Ishikawa (cell line): Measurements from ENCODE around the gene ITPR1.

Source experiments
- CEBPB ChIP-seq: IDR thresholded peaks from 2 replicates; pipeline ENCODE4 v1.6.1; 2012
- CREB1 ChIP-seq: IDR thresholded peaks from 2 replicates; pipeline ENCODE4 v1.6.1; 2012; ENCODE audit warnings: low read depth
- EGR1 ChIP-seq: IDR thresholded peaks from 2 replicates; pipeline ENCODE4 v1.6.1; 2012
- EP300 ChIP-seq: IDR thresholded peaks from 2 replicates; pipeline ENCODE4 v1.6.1; 2012; ENCODE audit warnings: borderline replicate concordance
- FOXM1 ChIP-seq: IDR thresholded peaks from 2 replicates; pipeline ENCODE4 v1.6.1; 2012; ENCODE audit warnings: low read depth, borderline replicate concordance
- MAX ChIP-seq: IDR thresholded peaks from 2 replicates; pipeline ENCODE4 v1.6.1; 2012
- RAD21 ChIP-seq: IDR thresholded peaks from 2 replicates; pipeline ENCODE4 v1.6.1; 2012; ENCODE audit warnings: low read depth
- REST ChIP-seq: IDR thresholded peaks from 2 replicates; pipeline ENCODE4 v1.6.1; 2012; ENCODE audit warnings: low read depth, mild to moderate bottlenecking
- TAF1 ChIP-seq: IDR thresholded peaks from 2 replicates; pipeline ENCODE4 v1.6.1; 2012; ENCODE audit warnings: low read depth, mild to moderate bottlenecking
- TCF12 ChIP-seq: IDR thresholded peaks from 2 replicates; pipeline ENCODE4 v1.6.1; 2012; ENCODE audit warnings: low read depth
- TEAD4 ChIP-seq: IDR thresholded peaks from 2 replicates; pipeline ENCODE4 v1.6.1; 2012
- YY1 ChIP-seq: IDR thresholded peaks from 2 replicates; pipeline ENCODE4 v1.6.1; 2012; ENCODE audit warnings: low read depth
- ZBTB7A ChIP-seq: IDR thresholded peaks from 2 replicates; pipeline ENCODE4 v1.6.1; 2012; ENCODE audit warnings: low read depth
- TF ChIP-seq, protein P1 (sequence below): IDR thresholded peaks from 2 replicates; pipeline ENCODE4 v1.6.1; 2012

GRCh38 chr3:4687167-4687566 is 194.0 kb downstream of the ITPR1 start:
- no peak for TF ChIP-seq REST
- TF ChIP-seq MAX, result no peak
- TF ChIP-seq TCF12, result no peak
- no peak for TF ChIP-seq TAF1
- TF ChIP-seq CEBPB, result no peak
- TF ChIP-seq, protein P1, sequence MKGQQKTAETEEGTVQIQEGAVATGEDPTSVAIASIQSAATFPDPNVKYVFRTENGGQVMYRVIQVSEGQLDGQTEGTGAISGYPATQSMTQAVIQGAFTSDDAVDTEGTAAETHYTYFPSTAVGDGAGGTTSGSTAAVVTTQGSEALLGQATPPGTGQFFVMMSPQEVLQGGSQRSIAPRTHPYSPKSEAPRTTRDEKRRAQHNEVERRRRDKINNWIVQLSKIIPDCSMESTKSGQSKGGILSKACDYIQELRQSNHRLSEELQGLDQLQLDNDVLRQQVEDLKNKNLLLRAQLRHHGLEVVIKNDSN, result no peak
- no peak for TF ChIP-seq EP300
- TF ChIP-seq ZBTB7A, result no peak
- TF ChIP-seq FOXM1, result no peak
- TF ChIP-seq TEAD4, result no peak
- TF ChIP-seq CREB1, result no peak
- no peak for TF ChIP-seq RAD21
- TF ChIP-seq EGR1, result no peak
- no peak for TF ChIP-seq YY1
